ENCODE data around the gene MOB1B. TPM values are rescaled to one million over a fixed set of nuclear protein-coding genes. Genes with fewer than 3 reads are reported as not detected.

The MOB1B gene
- total and polyA plus RNA-seq, 2 of the 13 experiments (the other 11 are each of a cell fraction or from before 2014, with no cell fraction given), result 3.9 to 4.0 TPM

DNA sequence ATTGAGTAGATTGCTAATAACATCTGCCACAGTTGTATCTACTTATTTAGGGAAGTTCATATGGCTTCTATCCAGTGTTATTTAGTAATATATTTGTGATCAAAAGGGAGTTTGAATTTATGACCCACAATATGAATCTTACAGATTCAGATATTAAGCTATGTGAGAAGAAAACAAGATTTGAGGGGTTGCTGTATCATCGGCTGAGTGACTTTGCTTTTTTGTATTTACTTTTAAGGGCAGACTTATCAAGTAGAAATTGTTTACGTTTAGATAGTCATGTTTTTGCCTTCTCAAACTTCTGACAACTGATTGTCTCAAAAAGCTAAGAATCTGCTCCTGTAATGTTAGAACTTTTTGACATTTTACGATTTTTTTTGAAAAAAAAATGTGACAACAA, 74.1 kb downstream of the MOB1B start (continued):
- TF ChIP-seq RXRB (CRISPR knock-in tag; IDR thresholded peaks at IDR 0.05; ENCODE audit: borderline replicate concordance) (no peak), PAWR (CRISPR knock-in tag; IDR thresholded peaks at IDR 0.05; ENCODE audit: borderline replicate concordance) (no peak), ZNF556 (CRISPR knock-in tag; IDR thresholded peaks at IDR 0.05; ENCODE audit: borderline replicate concordance) (no peak), FOSL2 (CRISPR knock-in tag; IDR thresholded peaks at IDR 0.05) (no peak), SIX4 (CRISPR knock-in tag; IDR thresholded peaks at IDR 0.05) (no peak), SP5 (CRISPR knock-in tag; IDR thresholded peaks at IDR 0.05; ENCODE audit: borderline replicate concordance, low read depth) (no peak), NCOA5 (CRISPR knock-in tag; IDR thresholded peaks at IDR 0.05) (no peak), ZMYM4 (CRISPR knock-in tag; IDR thresholded peaks at IDR 0.05) (no peak), PHB2 (IDR thresholded peaks at IDR 0.05; ENCODE audit: partially characterized antibody) (no peak)
- TF ChIP-seq, protein P1, sequence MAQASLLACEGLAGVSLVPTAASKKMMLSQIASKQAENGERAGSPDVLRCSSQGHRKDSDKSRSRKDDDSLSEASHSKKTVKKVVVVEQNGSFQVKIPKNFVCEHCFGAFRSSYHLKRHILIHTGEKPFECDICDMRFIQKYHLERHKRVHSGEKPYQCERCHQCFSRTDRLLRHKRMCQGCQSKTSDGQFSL (CRISPR knock-in tag; IDR thresholded peaks at IDR 0.05), result no peak
- TF ChIP-seq, protein P2, sequence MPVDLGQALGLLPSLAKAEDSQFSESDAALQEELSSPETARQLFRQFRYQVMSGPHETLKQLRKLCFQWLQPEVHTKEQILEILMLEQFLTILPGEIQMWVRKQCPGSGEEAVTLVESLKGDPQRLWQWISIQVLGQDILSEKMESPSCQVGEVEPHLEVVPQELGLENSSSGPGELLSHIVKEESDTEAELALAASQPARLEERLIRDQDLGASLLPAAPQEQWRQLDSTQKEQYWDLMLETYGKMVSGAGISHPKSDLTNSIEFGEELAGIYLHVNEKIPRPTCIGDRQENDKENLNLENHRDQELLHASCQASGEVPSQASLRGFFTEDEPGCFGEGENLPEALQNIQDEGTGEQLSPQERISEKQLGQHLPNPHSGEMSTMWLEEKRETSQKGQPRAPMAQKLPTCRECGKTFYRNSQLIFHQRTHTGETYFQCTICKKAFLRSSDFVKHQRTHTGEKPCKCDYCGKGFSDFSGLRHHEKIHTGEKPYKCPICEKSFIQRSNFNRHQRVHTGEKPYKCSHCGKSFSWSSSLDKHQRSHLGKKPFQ (CRISPR knock-in tag; IDR thresholded peaks at IDR 0.05; ENCODE audit: insufficient replicate concordance), result no peak

DNA sequence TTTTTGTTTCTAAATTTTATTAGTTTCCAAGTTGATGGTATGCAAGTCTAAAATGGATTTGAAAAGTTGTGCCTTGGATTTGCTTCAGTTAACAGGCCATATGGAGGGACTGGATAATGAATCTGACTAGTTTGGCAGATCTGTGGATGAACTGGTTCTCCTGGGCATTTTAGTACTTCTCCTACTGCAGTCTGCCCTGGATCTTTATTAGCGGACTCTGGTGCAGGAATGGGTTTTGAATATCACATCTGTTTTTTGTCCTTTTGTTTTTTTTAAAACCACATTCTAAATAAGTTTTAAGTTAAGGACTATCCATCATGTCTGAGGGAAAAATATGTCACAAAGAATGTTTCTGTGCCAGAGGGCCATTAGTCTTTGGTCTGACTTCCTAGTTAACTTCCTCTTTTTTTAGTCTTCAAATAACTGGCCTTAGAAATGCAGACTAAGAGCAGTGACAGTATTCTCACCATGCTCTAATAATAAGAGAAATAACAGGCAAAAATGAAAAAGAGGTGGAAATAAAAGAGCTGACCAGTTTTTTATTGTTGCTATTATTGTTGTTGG, 77.4 kb downstream of the MOB1B start:
- DNase-seq (ENCODE audit: low spot score) (no peak), FAIRE-seq (no peak), ATAC-seq (no peak)
- CTCF ChIA-PET (ENCODE audit: low intra/inter-chr PET ratio, low total read pairs), result no interaction called here
- H3K4me2 ChIP-seq (ENCODE audit: low read depth, low read length), result no peak overlapping the region
- H3K79me2 ChIP-seq (ENCODE audit: insufficient read depth, low read length), result no peaks in the 10 kb centered on the region
- H2AFZ ChIP-seq (ENCODE audit: low read length), result no peak overlapping the region
- no peaks in the 10 kb centered on the region for H4K20me1 ChIP-seq (ENCODE audit: insufficient read depth, low read length)
- H3K27me3 ChIP-seq (ENCODE audit: control insufficient read depth in 1 of 2, insufficient read depth in 2 of 2, low read length in 2 of 2), result no peaks in the 10 kb centered on the region
- H3K9ac ChIP-seq (ENCODE audit: insufficient read depth, low read depth, low read length), result no peak overlapping the region
- H3K36me3 ChIP-seq (replicated peaks in 1 of 2; ENCODE audit: control insufficient read depth in 1 of 2, insufficient read depth in 2 of 2, low read length in 2 of 2), result peaks cover 0 to 3% of the 10 kb centered on the region in 2 experiments; a peak in 1 of 5 replicates
- intact Hi-C loops (cut with micrococcal nuclease; ENCODE audit: unreplicated experiment), result no loop called here
- POLR2A ChIA-PET, result no interaction called here
- in situ Hi-C loops (cut with HindIII; ENCODE audit: extremely low pct_ligation_motif_present, low pct_unique_long_range_greater_than_20kb), result no loop called here
- H3K4me1 ChIP-seq (ENCODE audit: insufficient read depth, low read length), result peaks cover 15% of the 10 kb centered on the region
- no peak overlapping the region for H3K4me3 ChIP-seq (replicated peaks in 1 of 3; ENCODE audit: insufficient read depth in 1 of 3, low read depth in 2 of 3, low read length in 3 of 3)
- no peak overlapping the region for H3K27ac ChIP-seq (ENCODE audit: extremely low read length, insufficient read depth, low read length)
- 100% methylated on average over 1 of the region's 1 CpG for WGBS (ENCODE audit: low lambda C conversion rate)
- no peaks in the 10 kb centered on the region for H3K9me3 ChIP-seq (ENCODE audit: low read length)
- TF ChIP-seq GPN1 (CRISPR knock-in tag; IDR thresholded peaks at IDR 0.05; ENCODE audit: borderline replicate concordance) (no peak), MTA3 (CRISPR knock-in tag; IDR thresholded peaks at IDR 0.05) (no peak), POLR2AphosphoS2 (IDR thresholded peaks at IDR 0.05; ENCODE audit: low read depth, low read length) (no peak), ZNF777 (CRISPR knock-in tag; IDR thresholded peaks at IDR 0.05) (no peak), MIER2 (CRISPR knock-in tag; IDR thresholded peaks at IDR 0.05) (no peak), ARHGAP35 (CRISPR knock-in tag; IDR thresholded peaks at IDR 0.05; ENCODE audit: borderline replicate concordance) (no peak), ZNF562 (CRISPR knock-in tag; IDR thresholded peaks at IDR 0.05; ENCODE audit: borderline replicate concordance) (no peak), ZNF382 (CRISPR knock-in tag; IDR thresholded peaks at IDR 0.05; ENCODE audit: borderline replicate concordance) (no peak)
- BruUV-seq (replicated peaks), result no TSS peak
